Activated T-cell treated with anti-CD3 and anti-CD28 coated beads, Interleukin-2, amount 50 U/mL, for 1 hour (primary cell): Measurements from ENCODE around the gene GNS.

Source experiments
- DNase-seq: peaks from one replicate; pipeline ENCODE4 v3.0.0-alpha.2; 2020

The GNS gene

DNA sequence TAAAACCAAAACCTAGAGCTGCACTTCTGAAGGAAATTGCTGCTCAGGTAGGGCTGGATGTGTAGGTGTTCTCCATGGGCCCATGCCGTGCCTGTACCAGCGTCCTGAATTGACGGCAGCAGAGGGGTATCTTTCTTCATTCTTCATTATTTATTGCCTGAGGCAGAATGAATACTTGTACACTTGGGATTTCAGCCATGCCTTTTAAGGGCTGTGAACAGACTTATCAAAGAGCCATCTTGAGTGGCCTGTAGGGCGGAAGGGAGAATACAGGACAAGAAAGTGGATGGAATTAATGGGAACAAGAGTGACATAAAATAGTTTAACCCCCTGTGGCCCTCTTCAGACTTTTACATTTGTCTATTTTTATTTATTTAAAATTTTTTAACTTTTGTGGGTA lies 87.5 kb downstream of the GNS start:
- DNase-seq, result no peak

DNA sequence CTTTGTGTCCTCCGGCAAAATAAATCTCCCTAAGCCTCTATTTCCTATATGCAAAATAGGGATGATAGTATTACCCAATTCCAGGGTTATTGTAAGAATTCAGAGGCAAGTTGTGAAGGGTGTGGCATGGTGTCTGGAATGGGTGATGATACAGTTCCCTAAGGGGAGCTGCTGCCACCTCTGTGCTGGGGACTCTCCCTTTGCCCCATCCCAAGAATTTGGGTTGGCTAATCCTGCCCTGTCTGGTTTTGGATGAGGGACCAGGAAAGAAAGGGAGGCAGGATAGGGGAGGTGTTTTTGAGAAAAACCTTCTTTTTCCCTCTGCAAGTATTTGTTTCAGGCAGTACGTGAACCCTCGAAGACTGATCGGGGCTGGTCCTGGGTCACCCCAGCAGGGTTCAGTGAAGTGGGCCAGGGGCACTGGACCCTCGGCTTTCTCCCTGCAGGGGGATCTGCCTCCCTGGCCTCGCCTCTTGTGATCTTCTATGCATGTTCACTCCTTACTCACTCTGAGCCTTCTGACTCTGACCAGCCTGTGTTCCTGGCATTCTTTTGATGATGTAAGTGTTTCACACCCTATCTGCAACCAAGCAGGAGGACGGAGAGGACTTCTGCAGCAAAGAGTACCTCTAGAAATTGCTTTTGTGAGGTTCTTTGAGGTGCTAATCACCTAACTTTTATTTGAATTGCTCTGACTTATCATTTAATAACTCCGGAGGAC lies 88.1 kb downstream of the GNS start:
- DNase-seq, result no peak

DNA sequence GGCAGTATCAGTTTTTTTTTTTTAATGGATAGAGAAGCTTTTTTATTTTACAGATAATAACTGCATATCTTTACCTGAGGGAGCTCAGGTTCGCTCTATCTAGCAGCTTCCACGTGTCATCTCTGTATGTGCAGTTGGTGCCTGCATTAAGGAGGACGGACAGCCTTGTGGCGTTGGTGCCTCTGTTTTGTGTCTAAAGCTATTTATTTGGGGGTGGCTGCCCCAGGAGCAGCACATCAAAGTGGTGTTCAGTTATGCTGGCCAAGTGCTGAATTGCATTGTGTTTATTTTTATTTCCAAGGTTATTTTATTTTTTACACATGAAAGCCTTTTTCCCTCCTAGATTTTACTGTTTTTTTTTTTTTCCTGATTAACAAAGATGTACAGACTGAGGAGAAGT lies 89.2 kb downstream of the GNS start:
- DNase-seq, result no peak

DNA sequence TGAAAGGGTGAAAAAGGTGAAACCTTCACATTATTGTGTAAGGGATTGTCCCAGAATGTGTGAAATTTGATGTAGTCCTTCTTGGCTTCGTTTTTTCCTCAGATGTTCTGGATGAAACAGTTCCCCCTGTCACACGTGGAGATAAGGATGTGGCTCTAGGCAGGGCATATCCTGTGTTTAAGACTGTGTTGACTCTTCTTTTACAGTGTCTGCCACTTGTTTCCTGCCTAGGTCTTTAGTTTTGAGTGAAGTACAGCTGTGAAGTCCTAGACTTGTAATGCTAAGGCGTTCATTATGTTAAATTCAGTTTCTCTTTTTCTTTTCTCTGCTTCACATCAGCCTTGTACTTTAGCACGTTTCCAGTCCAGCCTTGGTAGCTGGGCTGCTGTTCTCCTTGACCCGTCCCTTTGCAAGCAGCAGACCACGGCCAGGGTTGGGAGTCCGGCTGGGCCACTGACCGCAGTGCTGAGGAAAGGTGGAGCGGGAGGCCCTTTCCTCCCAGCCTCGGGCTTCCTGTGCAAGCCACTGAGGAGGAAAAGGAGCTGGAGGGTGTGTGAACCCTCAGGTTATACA lies 89.8 kb downstream of the GNS start:
- peak; percentile 63 for DNase-seq

DNA sequence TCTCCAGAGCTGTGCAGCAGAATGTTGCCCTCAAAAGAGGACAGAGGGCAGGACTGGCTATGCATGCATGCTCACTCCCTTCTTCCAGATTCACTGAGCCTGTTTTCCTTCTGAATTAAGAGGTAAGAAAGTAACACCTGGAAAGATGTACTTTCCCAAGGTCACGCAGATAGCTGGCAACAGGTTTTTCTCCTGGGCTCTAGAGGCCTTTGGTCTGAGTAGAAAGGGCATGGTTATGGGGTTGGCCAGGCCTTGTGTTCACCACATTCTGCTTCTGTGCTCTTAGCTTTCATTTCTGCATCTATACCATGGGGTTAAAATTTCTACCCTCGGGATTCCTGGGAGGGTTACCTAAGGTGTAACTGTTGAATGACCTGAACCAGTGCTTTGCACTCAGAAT lies 91.4 kb downstream of the GNS start:
- no peak for DNase-seq

DNA sequence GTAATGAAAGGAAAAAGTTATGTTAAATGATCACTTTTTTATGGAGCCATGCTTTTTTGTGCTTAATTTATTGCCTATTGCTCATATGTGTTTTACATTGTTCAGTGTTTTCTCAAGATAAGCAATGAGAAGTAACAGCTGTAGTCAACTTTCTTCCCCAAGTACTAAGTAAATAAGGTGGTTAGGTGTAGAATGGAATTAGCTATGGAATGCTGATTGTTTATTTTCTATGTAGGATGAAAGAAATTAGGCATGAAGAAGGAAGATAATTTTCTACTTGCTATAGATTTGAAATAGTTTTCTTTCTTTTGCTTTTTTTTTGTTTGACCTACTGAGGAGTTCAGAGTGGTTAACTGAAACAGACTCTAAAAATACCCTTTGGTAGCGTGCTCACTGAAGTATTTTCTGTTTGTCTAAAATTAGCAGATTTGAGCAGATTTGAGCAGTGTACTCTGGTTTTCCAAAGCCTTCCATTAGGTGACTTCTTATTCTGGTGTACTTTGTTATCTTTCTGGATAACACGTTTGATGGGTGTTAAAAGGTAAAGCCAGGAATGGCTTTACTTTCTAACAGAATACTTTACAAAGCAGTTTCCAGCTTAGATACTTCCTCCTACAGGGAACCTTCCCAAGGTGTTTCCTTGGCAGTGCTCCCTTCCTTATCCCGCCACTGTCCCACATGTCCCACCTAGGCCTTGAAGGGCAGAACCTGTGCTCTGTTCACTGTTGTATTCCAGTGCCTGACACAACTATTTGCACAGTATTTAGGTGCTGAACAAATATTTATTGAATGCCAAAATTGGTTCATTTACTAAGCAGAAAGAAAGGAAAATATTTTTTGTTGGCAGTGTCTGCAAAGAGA lies 92.9 kb downstream of the GNS start:
- no peak for DNase-seq

DNA sequence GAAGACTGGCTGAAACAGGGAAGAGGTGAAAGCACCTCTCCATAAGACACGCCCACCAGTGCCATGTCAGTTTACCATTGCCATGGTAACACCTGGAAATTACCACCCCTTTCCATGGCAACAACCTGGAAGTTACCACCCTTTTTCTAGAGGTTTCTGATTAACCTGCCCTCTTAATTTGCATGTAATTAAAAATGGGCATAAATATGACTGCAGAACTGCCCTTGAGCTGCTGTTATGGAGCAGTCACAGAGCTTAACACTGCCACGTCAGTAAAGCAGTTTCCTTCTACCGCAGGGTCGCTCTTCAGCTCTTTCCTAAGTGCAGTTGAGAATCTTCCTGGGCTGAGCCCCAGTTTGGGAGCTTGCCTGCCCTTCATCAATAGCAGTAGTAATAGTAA lies 93.7 kb downstream of the GNS start:
- peak; percentile 43 for DNase-seq
